ENCODE results near the gene HOXD4. TPM values are rescaled to one million over a fixed set of nuclear protein-coding genes. Genes with fewer than 3 reads are reported as not detected.

The HOXD4 gene
- total and polyA plus RNA-seq, 2 of the 4 experiments (the other 2 are of a cell fraction): not detected

- ATAC-seq (ENCODE audit: low read depth): no peak
- Histone ChIP-seq H2AFZ (replicated peaks; ENCODE audit: low read length, poor library complexity) (no peak overlapping the region), H2BK5ac (ENCODE audit: low read depth, low read length, poor library complexity, severe bottlenecking) (no peak overlapping the region), H3K4me3 (ENCODE audit: insufficient read depth, low read depth, low read length) (no peak overlapping the region), H3K9ac (ENCODE audit: low read depth, low read length) (no peak overlapping the region), H4K5ac (ENCODE audit: low read depth, low read length) (no peak overlapping the region), H3K4ac (ENCODE audit: low read depth, low read length) (no peak overlapping the region), H4K20me1 (ENCODE audit: insufficient read depth, low read length) (no peaks in the 10 kb centered on the region), H3K14ac (replicated peaks; ENCODE audit: low read depth, low read length) (no peak overlapping the region), H3K36me3 (ENCODE audit: control insufficient read depth, insufficient read depth, low read length) (no peaks in the 10 kb centered on the region), H3K18ac (ENCODE audit: low read depth, low read length) (no peak overlapping the region), H3K9me3 (ENCODE audit: control insufficient read depth, insufficient read depth, low read length) (peaks cover 14% of the 10 kb centered on the region), H2AK9ac (replicated peaks; ENCODE audit: low read depth, low read length, poor library complexity) (no peak overlapping the region), H3K27ac (ENCODE audit: insufficient read depth, low read length) (no peak overlapping the region), H3K79me1 (ENCODE audit: low read depth in 1 of 2, low read length in 2 of 2) (no peaks in the 10 kb centered on the region), H3K23ac (ENCODE audit: low read depth, low read length) (no peak overlapping the region), H2BK20ac (ENCODE audit: low read depth, low read length) (no peak overlapping the region), H2BK120ac (ENCODE audit: low read depth, low read length) (no peak overlapping the region), H3K56ac (ENCODE audit: extremely low read depth, insufficient read depth, low read length) (no peak overlapping the region), H3K4me1 (ENCODE audit: control insufficient read depth, insufficient read depth, low read length) (no peaks in the 10 kb centered on the region), H2BK15ac (ENCODE audit: low read depth, low read length) (no peak overlapping the region), H4K8ac (ENCODE audit: low read depth in 2 of 2, low read length in 2 of 2) (no peak overlapping the region), H3K4me2 (ENCODE audit: low read depth, low read length) (no peak overlapping the region), H3K27me3 (ENCODE audit: control insufficient read depth, insufficient read depth, low read length) (peaks cover 80% of the 10 kb centered on the region), H4K91ac (ENCODE audit: insufficient read depth, low read depth, low read length) (no peak overlapping the region), H2AK5ac (ENCODE audit: low read depth, low read length) (no peak overlapping the region), H3K9me1 (ENCODE audit: insufficient read depth, low read length) (no peaks in the 10 kb centered on the region)
- WGBS, 2 experiments (ENCODE audit: extremely low coverage in 2 of 2, insufficient read length in 1 of 2): 2% methylated on average over 7 of the region's 29 CpGs; no CpG with 5 or more reads in 1 of the 2 experiments
- dilution Hi-C loops (cut with HindIII; ENCODE audit: low sequenced_read_pairs, unreplicated experiment): no loop called here
- BruUV-seq (replicated peaks): no TSS peak
- in situ Hi-C loops (cut with MboI; ENCODE audit: low sequenced_read_pairs): no loop called here
- TF ChIP-seq CEBPB (IDR thresholded peaks at IDR 0.05; ENCODE audit: low read depth, low read length): no peak
- no peak for TF ChIP-seq ELK1 (IDR thresholded peaks at IDR 0.05; ENCODE audit: borderline replicate concordance, low read depth, low read length)
- TF ChIP-seq MAFK (IDR thresholded peaks at IDR 0.05; ENCODE audit: low read depth, low read length): no peak
- no peak for TF ChIP-seq POLR2A (IDR thresholded peaks at IDR 0.05; ENCODE audit: low read depth, low read length)
- no peak for DNase-seq
- intact Hi-C loops (cut with micrococcal nuclease): no loop called here
- POLR2A ChIA-PET (ENCODE audit: unreplicated experiment): no interaction called here
- CTCF ChIA-PET: no interaction called here
Observed at GRCh38 chr2:176162911-176163671, 11.7 kb downstream of the HOXD4 start.
